Measurements from ENCODE around the gene SLC3A2. TPM values are rescaled to one million over a fixed set of nuclear protein-coding genes. Genes with fewer than 3 reads are reported as not detected.

Gene SLC3A2
- total RNA-seq, 1 experiment from 2014 or later = 290 TPM

GRCh38 chr11:62905927-62906531 is 25.3 kb downstream of the SLC3A2 start:
- no peaks in the 10 kb centered on the region for H3K79me2 ChIP-seq (ENCODE audit: insufficient read depth, low read length)
- H3K9ac ChIP-seq (ENCODE audit: extremely low read depth, insufficient read length, low read length) = no peak overlapping the region
- no peak overlapping the region for H2BK15ac ChIP-seq (ENCODE audit: low read depth, low read length)
- no peak overlapping the region for H3K4me3 Mint-ChIP-seq
- no peak overlapping the region for H3T11ph ChIP-seq (ENCODE audit: low read length)
- peaks cover 0 to 6% (median 0%) of the 10 kb centered on the region in 3 experiments; a peak in 1 of 7 replicates for H3K36me3 Mint-ChIP-seq (ENCODE audit: insufficient read depth in 1 of 3, low read depth in 3 of 3)
- no peak overlapping the region for H4K5ac ChIP-seq (ENCODE audit: insufficient read length, low read depth, low read length)
- DNase-seq = peak; percentile 93
- H2AFZ ChIP-seq (ENCODE audit: low read length) = peak overlapping the region; percentile 74
- peaks cover 3% of the 10 kb centered on the region; the same call in 1 of the 2 replicates for H3K4me1 ChIP-seq (ENCODE audit: insufficient read depth, low read length)
- no peak overlapping the region for H2AK5ac ChIP-seq (ENCODE audit: insufficient read length, low read length)
- no peak overlapping the region for H3K27ac ChIP-seq (ENCODE audit: insufficient read length, low read depth, low read length)
- H2BK20ac ChIP-seq (ENCODE audit: low read depth, low read length, poor library complexity, severe bottlenecking) = no peak overlapping the region
- no peak overlapping the region for H2BK12ac ChIP-seq (ENCODE audit: insufficient read length, low read depth, low read length)
- no peak overlapping the region for H3K23ac ChIP-seq (ENCODE audit: insufficient read length, low read depth, low read length)
- peaks cover 2 to 5% of the 10 kb centered on the region in 2 experiments; a peak in 2 of 5 replicates for H3K9me3 Mint-ChIP-seq
- no peak overlapping the region for H3K18ac ChIP-seq (ENCODE audit: insufficient read length, low read depth, low read length)
- H3K14ac ChIP-seq (ENCODE audit: insufficient read depth, low read length) = no peak overlapping the region
- no peak overlapping the region for H2BK120ac ChIP-seq (ENCODE audit: low read depth, low read length, poor library complexity, severe bottlenecking)
- no peak overlapping the region for H3K4ac ChIP-seq (ENCODE audit: low read depth, low read length)
- H4K8ac ChIP-seq (replicated peaks; ENCODE audit: insufficient read length, low read depth, low read length) = no peak overlapping the region
- H3K27me3 ChIP-seq (ENCODE audit: insufficient read depth, low read length) = no peaks in the 10 kb centered on the region; the same call in 1 of the 2 replicates
- H3K79me1 ChIP-seq (ENCODE audit: insufficient read depth, low read depth, low read length, poor library complexity, severe bottlenecking) = no peaks in the 10 kb centered on the region
- no peak overlapping the region for H4K91ac ChIP-seq (ENCODE audit: insufficient read length, low read depth, low read length)
- H3K4me1 Mint-ChIP-seq = peaks cover 21 to 43% of the 10 kb centered on the region in 2 experiments
- WGBS (ENCODE audit: extremely low coverage, insufficient read length, low lambda C conversion rate) = no CpG with 5 or more reads among the region's 14 CpGs
- no peak overlapping the region for H3K4me2 ChIP-seq (ENCODE audit: insufficient read depth, insufficient read length, low read length)
- no peak overlapping the region for H2BK5ac ChIP-seq (ENCODE audit: insufficient read length, low read length)
- no peak overlapping the region for H3K56ac ChIP-seq (ENCODE audit: insufficient read length, low read depth, low read length)
- H3K23me2 ChIP-seq (ENCODE audit: insufficient read length, low read depth, low read length, poor library complexity, severe bottlenecking) = no peaks in the 10 kb centered on the region
- no peaks in the 10 kb centered on the region for H3K9me3 ChIP-seq (ENCODE audit: control insufficient read depth, low read depth, low read length)
- TF ChIP-seq CTCF (conservative IDR thresholded peaks at IDR 0.05) = peak; percentile 98
- no peaks in the 10 kb centered on the region for H4K20me1 ChIP-seq (ENCODE audit: control insufficient read depth, insufficient read depth, insufficient read length)
- no peak overlapping the region; a peak in 1 of 7 replicates for H3K27ac Mint-ChIP-seq
- H3K27me3 Mint-ChIP-seq (ENCODE audit: low read depth) = peaks cover 13% of the 10 kb centered on the region

Measured in H9 (cell line).